Measurements from ENCODE around the gene CDYL. TPM values are rescaled to one million over a fixed set of nuclear protein-coding genes. Genes with fewer than 3 reads are reported as not detected.

Gene CDYL
- total and polyA plus RNA-seq, 7 donors = 10.0 to 30.0 (median 19.9) TPM

- H3K27me3 ChIP-seq (ENCODE audit: insufficient read depth in 3 of 3, low read length in 2 of 3) = no peaks in the 10 kb centered on the region
- ATAC-seq (peak in 1 of 4 donors; percentile 29), DNase-seq (no peak)
- H3K4me1 ChIP-seq = peaks cover 9% of the 10 kb centered on the region
- no peak overlapping the region for H3K4me3 ChIP-seq
- H3K36me3 ChIP-seq (ENCODE audit: insufficient read depth in 1 of 2, low read depth in 1 of 2) = no peaks in the 10 kb centered on the region
- TF ChIP-seq, protein P1, sequence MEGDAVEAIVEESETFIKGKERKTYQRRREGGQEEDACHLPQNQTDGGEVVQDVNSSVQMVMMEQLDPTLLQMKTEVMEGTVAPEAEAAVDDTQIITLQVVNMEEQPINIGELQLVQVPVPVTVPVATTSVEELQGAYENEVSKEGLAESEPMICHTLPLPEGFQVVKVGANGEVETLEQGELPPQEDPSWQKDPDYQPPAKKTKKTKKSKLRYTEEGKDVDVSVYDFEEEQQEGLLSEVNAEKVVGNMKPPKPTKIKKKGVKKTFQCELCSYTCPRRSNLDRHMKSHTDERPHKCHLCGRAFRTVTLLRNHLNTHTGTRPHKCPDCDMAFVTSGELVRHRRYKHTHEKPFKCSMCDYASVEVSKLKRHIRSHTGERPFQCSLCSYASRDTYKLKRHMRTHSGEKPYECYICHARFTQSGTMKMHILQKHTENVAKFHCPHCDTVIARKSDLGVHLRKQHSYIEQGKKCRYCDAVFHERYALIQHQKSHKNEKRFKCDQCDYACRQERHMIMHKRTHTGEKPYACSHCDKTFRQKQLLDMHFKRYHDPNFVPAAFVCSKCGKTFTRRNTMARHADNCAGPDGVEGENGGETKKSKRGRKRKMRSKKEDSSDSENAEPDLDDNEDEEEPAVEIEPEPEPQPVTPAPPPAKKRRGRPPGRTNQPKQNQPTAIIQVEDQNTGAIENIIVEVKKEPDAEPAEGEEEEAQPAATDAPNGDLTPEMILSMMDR (IDR thresholded peaks at IDR 0.05) = no peak
- intact Hi-C loops (cut with DNase I) = no loop called here
- H3K27ac ChIP-seq = no peak overlapping the region
- H3K9me3 ChIP-seq = no peaks in the 10 kb centered on the region
- WGBS, 3 donors = 84 to 91% (median 90%) methylated on average over 5 of the region's 5 CpGs
These were observed 144.8 kb downstream of the CDYL start for GRCh38 chr6:4920914-4921410.

GRCh38 chr6:4922488-4923037 lies 146.4 kb downstream of the CDYL start:
- 76 to 78% (median 77%) methylated on average over 13 of the region's 13 CpGs for WGBS, 3 donors
- intact Hi-C loops (cut with DNase I) = no loop called here
- Histone ChIP-seq H3K4me1 (peaks cover 9% of the 10 kb centered on the region), H3K9me3 (no peaks in the 10 kb centered on the region), H3K36me3 (ENCODE audit: insufficient read depth in 1 of 2, low read depth in 1 of 2) (no peaks in the 10 kb centered on the region), H3K27me3 (ENCODE audit: insufficient read depth in 3 of 3, low read length in 2 of 3) (no peaks in the 10 kb centered on the region), H3K4me3 (no peak overlapping the region), H3K27ac (no peak overlapping the region)
- DNase-seq (no peak), ATAC-seq (no peak)
- TF ChIP-seq, protein P1 (IDR thresholded peaks at IDR 0.05) = no peak

- intact Hi-C loops (cut with DNase I) = no loop called here
- Histone ChIP-seq H3K4me3 (no peak overlapping the region), H3K36me3 (ENCODE audit: insufficient read depth in 1 of 2, low read depth in 1 of 2) (no peaks in the 10 kb centered on the region), H3K27me3 (ENCODE audit: insufficient read depth in 3 of 3, low read length in 2 of 3) (no peaks in the 10 kb centered on the region), H3K27ac (no peak overlapping the region), H3K9me3 (no peaks in the 10 kb centered on the region), H3K4me1 (peaks cover 9% of the 10 kb centered on the region)
- TF ChIP-seq, protein P1 (IDR thresholded peaks at IDR 0.05) = no peak
- DNase-seq = no peak
- WGBS, 3 donors = 72 to 91% (median 78%) methylated on average over 3 of the region's 3 CpGs
- ATAC-seq = no peak
These were observed 146.9 kb downstream of the CDYL start for GRCh38 chr6:4923081-4923480.

DNA sequence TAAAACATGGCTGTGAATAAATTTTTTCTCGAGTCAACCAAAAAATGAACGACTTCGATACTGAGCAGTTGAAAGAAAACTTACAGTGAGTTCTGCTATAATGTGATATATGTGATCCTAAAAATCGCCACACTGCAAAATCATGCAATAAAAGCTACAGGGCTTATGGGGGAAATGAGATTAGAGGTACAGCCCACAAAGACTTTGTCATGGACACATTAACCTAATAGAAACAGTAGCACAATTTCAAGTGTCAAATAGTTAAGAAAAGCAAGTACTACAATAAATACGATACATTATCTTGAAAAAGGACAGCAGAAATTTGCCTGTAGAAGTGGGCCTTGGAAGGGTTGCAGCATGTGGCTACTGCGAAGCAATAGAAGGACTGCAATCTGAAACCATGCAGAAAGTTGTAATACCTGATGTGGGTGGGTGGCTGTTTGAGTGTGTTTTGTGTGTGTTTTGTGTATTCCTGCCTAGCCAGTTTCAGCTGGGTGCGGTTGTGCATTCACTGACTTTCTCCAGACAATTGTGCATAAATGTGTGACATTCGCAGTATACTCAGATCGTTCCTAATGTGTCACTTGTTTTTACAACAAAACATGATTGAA lies 148.6 kb downstream of the CDYL start:
- intact Hi-C loops (cut with DNase I) = no loop called here
- WGBS, 3 donors = 84 to 87% (median 86%) methylated on average over 9 of the region's 9 CpGs
- TF ChIP-seq, protein P1 (IDR thresholded peaks at IDR 0.05) = no peak
- DNase-seq (no peak), ATAC-seq (no peak)
- Histone ChIP-seq H3K27ac (no peak overlapping the region), H3K4me1 (peaks cover 16% of the 10 kb centered on the region), H3K4me3 (no peak overlapping the region), H3K9me3 (no peaks in the 10 kb centered on the region), H3K36me3 (ENCODE audit: insufficient read depth in 1 of 2, low read depth in 1 of 2) (no peaks in the 10 kb centered on the region), H3K27me3 (ENCODE audit: insufficient read depth in 3 of 3, low read length in 2 of 3) (no peaks in the 10 kb centered on the region)
